Fibroblast of skin of scalp (primary cell): ENCODE results near the gene PEX12.
"Not testable (repeated sequence)": the region's sequence is repeated elsewhere in the genome, so short reads cannot be mapped to it uniquely, and the experiment has no call there.

ENCODE experiments used
- DNase-seq: peaks from one replicate; pipeline ENCODE4 v3.0.0-alpha.2; 2013

Gene PEX12

DNA sequence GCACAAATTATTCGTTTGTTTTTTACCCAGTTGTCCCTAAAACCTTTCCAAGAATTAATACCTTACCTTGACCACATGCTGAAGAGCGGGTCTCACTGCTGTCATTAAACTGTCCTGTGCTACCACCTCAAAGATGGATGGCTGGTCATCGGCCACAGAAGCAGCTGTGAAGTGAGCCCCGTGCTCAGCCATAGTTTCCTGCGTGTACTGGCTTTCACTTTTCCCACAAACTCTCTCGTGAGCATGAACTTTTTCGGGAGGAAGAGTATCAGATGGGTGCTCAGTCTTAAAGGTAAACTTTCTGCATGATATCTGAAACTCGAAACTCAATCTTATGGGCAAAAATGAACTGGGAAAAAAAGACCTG, 558 bp downstream of the PEX12 start:
- no peak for DNase-seq

DNA sequence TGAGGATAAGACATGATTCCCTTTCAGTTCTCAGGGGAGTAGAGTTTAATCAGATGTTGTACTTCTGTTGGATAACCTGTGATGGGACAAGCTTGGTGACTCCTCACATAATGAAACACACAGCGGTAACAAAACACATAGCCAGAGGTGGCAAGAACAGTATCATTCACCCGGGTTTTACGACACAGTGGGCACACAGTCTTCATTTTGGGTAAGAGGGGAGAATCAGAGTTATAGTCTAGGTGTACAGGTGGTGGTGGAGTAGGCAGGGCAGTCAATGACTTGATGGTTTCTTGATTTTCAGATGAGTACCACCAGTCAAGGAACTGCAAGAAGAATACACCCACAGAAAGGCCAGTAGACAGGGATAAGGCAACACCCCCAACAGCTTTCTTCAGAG, 2.6 kb downstream of the PEX12 start:
- no peak for DNase-seq

DNA sequence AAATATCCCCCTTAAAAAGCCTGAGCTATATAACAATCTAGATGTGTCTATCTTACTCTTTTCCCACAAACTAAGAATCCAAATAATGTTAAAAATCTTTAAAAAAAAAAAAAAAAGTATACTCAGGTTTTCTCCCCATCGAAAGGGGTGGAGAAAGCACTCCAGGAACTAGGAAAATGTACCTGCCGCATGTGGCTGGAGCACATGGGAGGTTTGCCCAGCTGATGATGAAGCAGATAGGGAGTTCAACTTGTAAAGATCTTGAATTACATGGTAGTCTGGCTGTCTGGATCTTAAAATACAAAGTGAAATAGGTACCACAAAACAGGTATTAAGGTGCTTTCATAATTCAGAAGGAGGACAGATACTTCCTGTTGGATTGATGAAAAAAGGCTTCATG, 9.0 kb downstream of the PEX12 start:
- no peak for DNase-seq

DNA sequence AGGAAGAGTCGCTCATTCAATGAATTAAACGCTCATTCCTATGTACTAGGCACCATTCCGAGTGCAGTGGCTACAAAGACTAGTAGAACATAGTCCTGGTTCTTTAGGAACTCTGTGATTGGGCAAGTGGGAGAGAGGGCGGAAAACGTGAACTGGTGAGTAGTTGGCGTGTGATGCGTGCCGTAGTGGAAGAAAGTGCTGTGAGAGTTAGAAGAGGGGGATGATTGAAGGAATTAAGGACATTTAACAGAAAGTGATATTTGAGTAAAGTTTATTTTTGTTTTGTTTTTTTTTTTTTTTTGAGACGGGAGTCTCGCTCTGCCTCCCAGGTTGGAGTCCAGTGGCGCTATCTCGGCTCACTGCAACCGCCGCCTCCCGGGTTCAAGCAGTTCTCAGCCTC, 9.8 kb downstream of the PEX12 start:
- DNase-seq, result peak; percentile 31

DNA sequence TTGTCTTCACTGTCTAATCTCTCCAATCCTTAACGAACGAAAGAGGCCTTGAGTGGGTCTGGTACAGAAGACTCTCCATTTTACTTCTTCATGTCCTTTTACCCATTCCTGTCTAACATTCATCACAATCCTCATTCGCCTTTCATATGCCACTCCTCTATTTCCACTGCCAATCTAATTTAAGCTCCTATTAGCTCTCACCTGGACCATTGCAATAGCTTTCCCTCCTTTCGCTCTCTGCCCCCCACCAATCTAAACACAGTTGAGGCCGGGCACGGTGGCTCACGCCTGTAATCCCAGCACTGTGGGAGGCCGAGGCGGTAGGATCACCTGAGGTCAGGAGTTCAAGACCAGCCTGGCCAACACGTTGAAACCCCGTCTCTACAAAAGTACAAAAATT, 11.4 kb downstream of the PEX12 start:
- DNase-seq, result no peak

DNA sequence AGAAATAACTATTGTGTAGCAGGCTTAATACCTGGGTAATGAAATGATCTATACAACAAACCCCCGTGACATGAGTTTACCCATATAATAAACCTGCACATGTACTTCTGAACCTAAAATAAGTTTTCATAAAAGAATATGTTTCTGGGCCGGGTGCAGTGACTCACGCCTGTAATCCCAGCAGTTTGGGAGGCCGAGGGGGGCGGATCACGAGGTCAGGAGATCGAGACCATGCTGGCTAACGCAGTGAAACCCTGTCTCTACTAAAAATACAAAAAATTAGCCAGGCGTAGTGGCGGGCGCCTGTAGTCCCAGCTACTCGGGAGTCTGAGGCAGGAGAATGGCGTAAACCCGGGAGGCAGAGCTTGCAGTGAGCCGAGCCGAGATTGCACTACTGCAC, 15.2 kb downstream of the PEX12 start:
- not testable (repeated sequence) for DNase-seq

DNA sequence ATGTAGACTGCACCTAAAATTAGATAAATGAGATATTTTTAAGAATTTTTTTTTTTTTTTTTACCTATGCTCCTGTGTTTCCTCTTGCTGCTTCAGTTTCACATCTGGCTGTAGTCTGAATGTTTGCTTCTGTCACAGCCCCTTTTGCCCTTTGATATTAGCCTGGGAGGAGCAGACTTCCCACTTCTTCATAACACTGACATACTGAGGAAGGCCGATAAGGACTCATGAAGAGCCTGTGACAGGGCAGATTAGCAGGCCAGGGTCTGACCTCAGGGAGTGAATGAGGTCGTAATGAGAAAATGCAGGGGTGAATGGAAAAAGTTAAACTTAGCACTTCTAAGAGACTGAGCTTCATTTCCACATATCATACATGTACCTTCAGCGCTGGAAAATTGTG, 17.7 kb downstream of the PEX12 start, which contains the start of gene SLFN14:
TSS of gene SLFN14 (minus strand) at position 117 of the 400 bp plus-strand sequence. CDS start 2,757 bp downstream, outside the sequence.
- no peak for DNase-seq

DNA sequence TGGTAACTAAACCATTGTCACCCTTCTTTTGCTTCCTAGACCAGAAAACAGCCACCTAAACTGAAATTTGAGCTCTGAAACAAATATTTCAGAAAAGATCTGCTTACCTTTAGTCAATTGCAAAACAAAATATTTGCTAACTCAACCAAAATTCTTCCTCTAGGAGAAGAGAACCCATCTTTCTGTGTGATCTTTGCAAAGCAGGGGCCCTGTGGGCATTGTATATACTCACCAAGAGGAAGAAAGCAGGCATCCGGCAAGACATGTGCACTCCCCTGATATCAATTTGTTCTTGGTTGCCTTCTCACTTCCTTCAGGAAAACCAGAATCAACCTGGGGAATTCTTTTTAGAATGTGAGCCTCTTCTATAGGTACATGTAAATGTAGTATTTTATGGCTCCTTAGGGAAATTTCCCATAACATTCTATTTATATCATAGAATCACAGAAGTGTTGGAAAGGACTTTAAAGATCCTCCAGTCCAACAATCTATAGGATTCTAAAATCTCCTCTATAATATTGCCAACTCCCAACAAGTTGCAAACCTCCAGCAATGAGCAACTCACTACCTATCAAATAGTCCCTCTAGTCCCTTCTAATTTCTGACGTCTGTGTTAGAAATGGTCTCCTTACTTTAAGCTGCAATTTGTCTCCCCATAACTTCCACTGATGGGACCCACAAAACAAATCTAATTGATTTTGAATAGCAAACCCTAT, 18.7 kb downstream of the PEX12 start:
- DNase-seq, result no peak

DNA sequence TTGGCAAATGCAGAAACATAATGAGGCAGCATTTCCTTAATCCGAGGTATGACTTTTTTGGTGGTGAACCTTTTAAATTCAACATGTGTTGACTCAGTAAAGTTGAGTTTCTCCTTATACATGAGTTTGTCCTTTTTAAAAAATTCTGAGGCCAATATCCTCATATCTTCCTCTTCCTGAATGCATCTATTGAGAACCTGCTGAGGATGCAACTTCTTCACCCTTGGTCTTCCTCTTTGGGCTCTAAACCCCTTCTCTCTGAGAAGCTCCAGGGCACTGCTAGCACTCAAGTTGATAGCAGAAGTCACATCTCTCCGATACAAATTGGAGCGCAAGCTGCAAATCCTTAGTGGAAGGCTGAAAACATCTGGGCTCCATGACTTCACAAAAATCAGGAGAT, 21.0 kb downstream of the PEX12 start:
- no peak for DNase-seq

DNA sequence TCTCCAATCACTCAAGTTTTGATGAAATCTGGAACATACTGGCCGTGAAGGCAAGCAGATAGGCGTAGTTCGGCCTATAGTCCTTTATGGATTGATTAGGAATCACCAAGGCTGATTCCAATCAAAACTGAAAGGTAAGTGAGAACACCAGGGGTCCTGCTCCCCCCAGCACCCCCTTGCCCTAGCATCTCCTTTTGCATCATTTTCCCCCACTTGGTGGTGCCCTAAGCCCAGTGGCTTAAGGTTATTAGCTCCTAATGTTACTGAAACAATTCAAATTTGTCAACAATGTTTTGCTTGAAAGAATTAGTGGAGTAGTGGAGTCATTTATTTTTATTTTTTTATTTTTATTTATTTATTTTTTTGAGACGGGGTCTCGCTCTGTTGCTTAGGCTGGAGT, 22.7 kb downstream of the PEX12 start:
- no peak for DNase-seq

DNA sequence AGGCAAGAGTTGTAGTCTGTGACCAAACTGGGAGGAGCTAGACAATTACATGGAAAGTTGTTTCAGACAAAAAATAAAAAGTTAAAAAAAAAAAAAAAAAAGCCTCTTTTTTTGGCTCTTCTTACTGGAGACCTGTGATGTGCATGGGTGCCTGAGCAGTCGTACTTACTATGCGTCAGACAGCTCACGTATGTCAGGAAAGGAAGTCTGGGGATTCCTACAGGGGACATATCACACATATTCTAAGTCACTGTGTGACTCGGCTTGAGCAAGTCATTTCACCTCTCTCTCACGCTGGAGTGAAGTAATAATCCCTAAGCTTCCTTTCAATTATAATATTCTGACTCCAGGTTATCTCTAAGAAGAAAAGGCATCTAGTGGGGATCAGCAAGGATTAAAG, 23.7 kb downstream of the PEX12 start:
- DNase-seq, result no peak

DNA sequence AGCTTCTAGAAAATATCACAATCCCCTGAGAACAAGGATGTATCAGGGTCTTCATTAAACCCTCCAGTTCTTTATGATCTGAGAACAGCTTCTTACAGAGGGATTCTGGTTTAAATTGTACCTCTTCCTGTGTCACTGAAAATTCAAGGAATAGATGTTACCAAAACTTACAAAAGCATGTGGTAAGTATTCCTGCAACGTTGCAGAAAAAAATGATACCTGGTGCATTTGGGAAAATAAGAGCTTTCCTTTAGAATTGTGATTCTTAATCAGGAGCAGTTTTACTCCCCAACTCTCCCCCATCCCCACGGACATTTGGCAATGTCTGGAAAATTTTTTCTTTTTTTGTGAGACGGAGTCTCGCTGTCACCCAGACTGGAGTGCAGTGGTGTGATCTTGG, 25.1 kb downstream of the PEX12 start:
- DNase-seq, result no peak

DNA sequence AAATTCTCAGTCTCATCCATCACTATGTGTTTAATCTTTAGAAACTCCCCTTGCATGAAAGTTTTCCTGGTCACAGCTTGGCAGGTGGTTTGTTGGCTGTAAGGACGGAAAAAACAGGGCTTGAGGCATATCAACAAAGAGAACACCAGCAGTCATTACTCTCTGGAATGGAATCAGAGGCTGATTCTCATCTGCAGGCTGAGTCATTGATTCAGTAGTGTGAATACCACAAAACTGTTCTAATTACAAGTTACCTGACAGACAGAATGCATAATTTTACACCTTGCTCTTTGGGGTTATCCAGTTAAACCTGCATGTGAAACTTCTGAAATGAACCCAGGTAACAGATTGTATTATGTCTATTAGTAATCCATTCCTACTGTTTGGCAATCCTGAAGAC, 29.4 kb downstream of the PEX12 start:
- no peak for DNase-seq

DNA sequence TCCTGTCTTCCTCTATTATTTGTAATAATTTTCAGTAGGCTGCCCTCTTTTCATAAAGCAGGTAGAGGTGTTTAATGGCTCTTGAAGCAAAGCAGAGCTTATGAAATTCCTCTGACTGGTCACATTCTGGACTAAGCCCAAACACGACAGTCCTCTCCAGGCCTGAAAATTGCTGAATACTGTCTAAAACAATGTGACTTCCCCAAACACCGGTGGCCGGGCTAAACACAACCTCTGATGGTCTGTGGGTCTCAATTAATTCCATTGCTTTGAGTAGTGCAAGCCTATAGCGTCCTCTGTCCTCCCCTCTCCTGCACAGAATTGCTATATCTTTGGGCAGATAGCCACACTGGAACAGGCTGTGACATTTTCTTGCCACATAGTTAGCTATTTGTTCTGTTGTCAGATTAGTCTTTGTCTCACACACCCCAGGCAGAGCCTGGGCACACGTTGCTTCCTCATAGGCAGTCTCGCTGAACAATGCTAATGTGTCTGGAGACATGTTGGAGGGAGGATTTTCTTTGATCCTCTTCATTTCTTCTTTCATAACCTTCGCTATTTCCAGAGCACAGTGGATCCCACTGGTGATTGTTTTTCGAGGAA, 30.1 kb downstream of the PEX12 start:
- DNase-seq, result no peak

DNA sequence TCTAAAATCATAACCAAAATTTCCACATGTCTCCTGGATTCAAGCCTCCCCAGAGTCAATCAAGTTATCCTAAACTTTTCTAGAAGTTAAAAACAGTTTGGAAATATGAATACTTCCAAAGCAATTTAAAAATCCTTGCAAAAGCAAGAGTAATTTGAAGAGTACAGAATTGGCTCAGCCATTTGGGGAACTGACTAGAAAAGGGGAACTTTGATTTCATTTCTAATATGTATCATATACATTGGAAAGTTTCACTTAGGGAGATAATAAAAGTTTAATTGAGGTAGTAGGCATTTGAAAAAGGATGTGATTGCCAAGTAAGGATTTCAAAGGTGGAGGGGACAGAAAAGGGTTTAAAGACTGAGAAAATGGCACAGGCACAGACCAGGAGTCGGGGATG, 31.9 kb downstream of the PEX12 start:
- no peak for DNase-seq

DNA sequence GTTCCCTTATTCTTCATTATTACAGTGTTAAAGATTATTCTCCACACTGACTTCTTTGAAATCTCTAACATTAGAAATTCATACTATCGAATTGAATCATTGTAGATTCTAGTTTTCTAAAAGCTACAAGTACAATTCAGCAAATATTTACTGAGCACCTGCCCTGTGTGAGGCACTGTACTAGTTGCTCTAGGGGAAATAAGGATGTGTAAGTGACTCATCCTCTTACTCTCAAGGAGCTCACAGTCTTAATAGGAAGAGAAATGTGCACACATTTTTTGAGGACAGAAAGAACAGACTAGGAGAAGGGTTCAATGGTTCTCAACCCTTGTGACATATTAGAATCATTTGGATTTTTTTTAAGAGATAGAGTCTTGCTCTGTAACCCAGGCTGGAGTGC, 33.2 kb downstream of the PEX12 start:
- DNase-seq, result no peak

DNA sequence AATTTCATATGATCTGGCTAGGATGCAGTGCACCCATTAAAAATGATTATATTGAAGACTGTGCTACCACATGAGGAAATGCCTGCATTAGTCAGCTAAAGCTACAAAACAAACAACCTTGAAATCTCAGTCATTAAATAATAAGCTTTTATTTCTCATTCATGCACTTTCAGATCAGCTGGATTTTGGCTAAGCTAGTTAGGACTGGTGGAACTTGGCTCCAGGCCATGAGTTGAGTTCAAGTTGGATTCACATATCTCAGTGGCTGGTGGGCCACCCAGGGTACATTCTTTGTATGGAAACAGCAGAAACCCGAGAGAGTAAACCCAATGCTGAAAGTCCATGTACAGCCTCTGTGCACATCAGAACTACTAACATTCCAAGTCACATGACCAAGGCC, 34.5 kb downstream of the PEX12 start:
- DNase-seq, result peak; percentile 19

DNA sequence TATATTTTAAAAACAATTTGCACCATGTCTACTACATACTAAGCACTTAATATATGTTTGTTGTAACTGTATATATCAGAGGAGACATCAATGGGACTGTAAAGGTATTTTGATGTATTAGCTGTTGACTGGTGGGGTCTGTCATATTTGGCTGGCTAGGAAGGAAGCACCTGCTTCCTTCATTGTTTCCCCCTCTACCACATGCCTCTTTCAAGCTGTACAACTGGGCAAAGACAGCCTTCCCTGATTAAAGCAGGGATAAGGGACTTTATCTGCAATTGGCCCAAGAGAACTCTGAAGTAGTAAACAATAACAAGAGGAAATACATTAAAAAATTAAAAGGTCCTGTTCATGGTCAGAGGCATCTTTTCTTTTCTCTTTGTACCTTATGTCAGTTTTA, 35.4 kb downstream of the PEX12 start:
- no peak for DNase-seq

DNA sequence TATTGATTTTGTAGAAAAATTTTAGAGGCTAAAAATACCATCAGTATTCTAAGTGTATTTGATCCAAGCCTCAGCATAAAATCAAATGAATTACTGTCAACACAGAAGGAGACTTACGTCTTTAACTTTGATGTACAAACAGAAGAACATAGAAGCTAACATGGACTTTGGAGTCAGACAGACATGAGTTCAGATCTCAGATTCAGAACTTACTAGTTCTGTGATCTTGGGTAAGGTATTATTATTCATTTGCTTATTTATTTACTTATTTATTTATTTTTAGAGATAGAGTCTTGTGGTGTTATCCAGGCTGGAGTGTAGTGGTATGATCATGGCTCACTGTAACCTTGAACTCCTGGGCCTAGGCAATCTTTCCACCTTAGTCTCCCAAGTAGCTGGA, 36.9 kb downstream of the PEX12 start:
- DNase-seq, result no peak

DNA sequence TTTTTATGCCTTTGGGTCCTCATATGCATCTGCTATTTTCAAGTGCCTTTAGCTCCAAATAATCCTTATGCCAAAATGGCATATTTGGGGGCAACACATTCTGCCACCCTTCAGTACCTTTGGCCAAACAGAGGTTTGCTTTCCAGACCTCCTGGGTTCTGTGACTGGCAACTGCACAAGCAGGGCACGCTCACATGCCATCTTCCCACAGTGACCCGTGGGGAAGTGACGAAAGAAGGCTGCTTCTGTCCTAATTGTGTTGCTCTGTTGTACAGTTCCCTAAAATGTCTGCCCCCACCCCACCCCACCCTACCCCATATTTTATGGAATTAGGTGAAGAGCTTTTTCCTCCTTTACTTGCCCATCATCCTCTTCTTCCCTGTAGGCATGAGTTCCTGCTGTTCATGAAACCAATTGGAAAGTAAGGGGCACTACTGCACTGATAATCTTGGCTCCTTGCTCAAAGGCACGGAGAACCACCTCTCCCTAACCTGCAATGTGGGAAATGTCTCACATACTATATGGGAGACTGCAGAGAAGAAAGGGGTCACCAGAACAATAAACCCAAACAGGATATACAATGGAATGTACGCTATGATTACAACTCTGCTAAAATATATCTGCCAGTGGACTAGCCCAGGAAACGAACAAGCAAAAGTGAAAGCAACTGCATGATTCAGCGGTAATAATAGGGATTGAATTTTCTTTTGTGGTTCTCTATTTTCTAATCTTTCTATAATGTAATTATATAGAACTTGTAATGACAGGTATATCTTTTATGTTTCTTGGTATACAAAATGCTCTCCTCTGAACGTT, 37.6 kb downstream of the PEX12 start:
- DNase-seq, result peak; percentile 23

DNA sequence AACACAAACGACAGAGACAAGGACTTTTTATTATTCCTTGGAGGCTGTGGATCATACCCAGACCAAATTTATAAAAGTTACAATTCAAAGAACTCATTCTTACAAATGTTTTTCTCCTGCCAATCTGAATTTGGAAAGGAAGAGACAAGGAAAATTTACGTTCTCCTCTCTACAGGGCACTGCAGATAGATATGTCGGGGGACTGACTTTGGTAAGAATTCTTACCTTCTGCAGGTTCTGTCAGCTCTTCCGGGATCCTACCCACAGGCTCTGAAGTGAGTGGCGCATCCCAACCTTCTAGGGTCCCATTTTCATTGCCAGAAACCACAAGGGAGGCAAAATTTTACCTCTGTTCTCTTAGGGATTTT, 38.7 kb downstream of the PEX12 start:
- no peak for DNase-seq

DNA sequence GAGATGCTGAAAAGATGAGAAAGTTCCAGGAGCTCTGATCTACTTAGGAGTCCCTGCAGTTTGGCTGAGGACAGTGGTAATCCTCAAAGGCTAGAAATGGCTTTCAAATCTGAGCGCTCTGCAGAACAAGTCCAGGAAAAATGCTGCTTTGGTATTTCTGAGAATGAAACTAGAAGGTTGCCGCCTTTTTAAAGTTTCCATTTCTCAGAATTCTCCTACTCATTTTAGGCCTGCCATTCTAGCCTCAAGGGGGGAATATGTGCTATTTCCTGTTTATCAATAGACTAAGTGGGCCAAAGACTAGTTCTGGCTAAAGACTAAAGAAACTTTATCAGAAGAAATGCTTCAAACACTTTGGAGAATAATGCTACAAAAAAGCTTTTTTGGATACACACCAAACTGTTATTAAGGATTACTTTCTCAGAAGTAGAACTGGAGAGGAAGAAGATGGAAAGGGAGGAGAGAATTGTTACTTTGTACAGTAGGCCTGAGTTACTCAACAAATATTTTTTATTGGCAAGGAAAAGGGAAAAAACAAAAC, 40.7 kb downstream of the PEX12 start, which contains the start of gene SLFN12L:
TSS of gene SLFN12L (minus strand) at position 78 of the 541 bp plus-strand sequence. CDS start 15,314 bp downstream, outside the sequence.
- no peak for DNase-seq

DNA sequence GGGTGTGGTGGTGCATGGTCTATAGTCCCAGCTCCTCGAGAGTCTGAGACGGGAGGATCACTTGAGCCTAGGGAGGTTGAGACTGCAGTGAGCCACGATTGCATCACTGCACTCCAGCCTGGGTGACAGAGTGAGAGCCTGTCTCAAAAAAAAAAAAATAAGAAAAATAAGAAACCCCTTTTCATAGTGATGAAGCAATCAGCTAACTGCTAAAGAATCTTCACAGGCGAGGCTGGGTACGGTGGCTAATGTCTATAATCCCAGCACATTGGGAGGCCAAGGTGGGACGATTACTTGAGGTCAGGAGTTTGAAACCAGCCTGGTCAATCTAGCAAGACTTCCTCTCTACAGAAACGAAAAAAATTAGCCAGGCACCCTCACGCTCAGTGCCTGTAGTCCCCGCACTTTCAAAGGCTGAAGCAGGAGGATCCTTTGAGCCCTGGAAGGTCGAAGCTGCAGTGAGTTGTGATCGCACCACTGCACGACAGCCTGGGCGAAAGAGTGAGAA, 41.7 kb downstream of the PEX12 start:
- DNase-seq, result no peak
